GM18498 (cell line): ENCODE results near the gene HSF4.
"Not testable (repeated sequence)": the region's sequence is repeated elsewhere in the genome, so short reads cannot be mapped to it uniquely, and the experiment has no call there.

ENCODE experiments used
- ATAC-seq: cut with Tn5 transposase; IDR thresholded peaks from one replicate; pipeline ENCODE4 v1.9.1; 2021; ENCODE audit warnings: mild to moderate bottlenecking, moderate library complexity; ENCODE audit not compliant: unreplicated experiment

HSF4 gene, protein sequence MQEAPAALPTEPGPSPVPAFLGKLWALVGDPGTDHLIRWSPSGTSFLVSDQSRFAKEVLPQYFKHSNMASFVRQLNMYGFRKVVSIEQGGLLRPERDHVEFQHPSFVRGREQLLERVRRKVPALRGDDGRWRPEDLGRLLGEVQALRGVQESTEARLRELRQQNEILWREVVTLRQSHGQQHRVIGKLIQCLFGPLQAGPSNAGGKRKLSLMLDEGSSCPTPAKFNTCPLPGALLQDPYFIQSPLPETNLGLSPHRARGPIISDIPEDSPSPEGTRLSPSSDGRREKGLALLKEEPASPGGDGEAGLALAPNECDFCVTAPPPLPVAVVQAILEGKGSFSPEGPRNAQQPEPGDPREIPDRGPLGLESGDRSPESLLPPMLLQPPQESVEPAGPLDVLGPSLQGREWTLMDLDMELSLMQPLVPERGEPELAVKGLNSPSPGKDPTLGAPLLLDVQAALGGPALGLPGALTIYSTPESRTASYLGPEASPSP

DNA sequence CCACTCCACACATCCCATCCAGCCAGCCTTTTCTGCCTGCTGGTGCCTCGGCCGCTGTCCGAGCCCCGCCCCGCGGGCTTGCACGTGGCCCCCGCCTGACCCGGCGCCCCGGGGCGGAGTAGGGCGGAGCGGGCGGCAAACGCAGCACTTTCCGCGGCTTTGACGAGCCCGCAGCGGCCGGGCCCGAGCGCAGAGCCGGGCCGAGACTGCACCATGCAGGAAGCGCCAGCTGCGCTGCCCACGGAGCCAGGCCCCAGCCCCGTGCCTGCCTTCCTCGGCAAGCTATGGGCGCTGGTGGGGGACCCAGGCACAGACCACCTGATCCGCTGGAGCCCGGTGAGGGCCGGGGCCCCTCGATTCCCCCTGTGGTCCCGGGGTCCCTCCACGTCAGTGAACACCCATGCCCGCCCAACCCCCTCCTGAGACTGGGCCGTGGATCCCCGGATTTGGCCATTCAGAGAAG is at the start of gene HSF4:
Gene HSF4, plus strand, starts transcription at position 147 of the 463 bp plus-strand sequence. Its CDS starts 67 bp downstream, at position 214.
- no peak for ATAC-seq

DNA sequence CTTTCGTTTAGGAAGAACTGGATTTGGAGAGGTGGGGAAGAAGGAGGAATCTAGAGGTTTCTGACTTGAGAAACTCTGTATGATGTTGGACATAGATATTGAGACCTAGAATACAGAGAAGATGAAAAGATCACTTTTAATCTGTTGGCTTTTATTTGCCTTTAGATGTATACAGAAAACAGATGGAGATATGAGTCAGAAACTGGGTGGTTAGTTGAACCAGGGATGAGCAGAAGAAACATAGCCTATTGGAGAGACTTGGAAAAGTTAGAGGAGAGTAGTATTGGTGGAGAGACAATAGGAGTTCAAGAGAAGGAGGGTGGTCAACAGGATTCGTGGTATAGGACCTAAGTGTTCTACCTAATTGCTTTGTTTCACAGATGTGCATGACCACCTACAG is 49.8 kb upstream of the HSF4 start:
- ATAC-seq: no peak

DNA sequence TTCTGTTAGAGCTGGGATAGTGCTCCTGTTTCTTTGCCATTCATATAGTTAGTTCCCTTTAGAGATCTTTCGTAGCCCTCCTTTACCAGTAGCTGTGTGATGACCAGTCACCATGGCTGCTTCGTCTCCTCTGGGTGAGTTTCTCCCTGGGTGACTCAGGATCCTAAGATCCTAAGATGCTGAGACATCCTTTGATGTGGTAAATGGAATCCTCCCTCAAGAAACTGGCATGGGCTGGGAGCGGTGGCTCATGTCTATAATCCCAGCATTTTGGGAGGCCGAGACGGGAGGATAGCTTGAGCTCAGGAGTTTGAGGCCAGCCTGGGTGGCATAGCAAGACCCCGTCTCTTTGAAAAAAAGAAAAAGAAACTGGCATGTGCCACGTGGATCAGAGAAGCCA is 48.9 kb upstream of the HSF4 start:
- no peak for ATAC-seq

DNA sequence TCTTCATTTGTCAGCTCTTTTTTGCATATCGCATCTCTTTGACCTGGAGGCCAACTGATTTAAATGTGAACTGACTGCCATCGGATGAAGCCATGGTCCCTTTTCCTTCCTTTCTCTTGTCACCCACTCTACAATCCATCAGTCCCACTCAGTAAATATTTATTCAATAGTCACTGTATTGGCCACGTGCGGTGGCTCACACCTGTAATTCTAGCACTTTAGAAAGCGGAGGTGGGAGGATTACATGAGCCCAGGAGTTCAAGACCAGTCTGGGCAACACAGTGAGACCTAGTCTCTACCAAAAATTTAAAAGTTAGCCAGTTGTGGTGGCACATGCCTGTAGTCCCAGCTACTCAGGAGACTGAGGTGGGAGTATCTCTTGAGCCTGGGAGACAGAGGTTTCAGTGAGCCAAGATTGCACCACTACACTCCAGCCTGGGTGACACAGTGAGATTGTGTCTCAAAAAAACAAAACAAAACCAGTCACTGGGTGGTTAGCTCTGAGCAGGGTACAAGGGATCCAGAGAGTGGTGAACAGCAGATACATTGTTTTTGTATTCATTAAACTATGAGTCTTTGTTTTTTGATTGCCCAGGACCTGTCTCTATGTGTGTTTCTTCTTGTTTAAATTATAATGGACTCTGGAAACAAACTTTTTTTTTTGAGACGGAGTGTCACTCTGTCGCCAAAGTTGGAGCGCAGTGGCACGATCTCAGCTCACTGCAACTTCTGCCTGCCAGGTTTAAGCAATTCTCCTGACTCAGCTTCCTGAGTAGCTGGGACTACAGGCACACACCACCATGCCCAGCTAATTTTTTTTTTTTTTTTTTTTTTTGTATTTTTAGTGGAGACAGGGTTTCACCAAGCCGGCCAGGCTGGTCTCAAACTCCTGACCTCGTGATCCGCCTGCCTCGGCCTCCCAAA is 47.9 kb upstream of the HSF4 start:
- ATAC-seq: no peak

DNA sequence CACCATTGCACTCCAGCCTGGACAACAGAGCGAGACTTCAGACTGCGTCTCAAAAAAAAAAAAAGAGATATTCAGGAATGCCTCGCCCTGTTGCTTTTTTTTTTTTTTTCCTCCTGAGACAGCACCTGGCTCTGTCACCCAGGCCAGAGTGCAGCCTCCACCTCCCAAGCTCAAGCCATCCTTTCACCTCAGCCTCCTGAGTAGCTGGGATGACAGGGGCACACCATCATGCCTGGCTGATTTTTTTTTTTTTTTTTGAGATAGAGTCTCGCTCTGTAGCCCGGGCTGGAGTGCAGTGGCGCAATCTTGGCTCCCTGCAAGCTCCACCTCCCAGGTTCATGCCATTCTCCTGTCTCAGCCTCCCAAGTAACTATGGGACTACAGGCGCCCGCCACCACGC is 46.8 kb upstream of the HSF4 start:
- no peak for ATAC-seq

DNA sequence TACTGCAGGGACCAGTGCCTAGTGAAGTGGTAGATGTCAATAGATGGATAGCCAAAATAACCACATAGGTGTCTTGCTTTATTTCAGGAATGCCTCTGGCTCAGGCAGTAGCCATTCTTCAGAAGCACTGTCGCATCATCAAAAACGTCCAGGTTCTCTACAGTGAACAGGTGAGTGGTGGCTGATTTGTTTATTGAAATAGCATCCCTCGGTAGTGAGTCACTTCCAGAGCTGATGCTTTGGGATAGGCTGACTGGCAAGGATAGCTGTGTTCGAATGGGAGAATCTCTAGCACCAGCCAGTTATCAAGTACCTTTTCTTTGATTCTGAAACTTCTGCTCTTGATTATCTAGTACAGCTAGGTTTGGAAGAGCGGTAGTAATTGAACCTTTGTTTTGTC is 44.5 kb upstream of the HSF4 start:
- ATAC-seq: no peak

DNA sequence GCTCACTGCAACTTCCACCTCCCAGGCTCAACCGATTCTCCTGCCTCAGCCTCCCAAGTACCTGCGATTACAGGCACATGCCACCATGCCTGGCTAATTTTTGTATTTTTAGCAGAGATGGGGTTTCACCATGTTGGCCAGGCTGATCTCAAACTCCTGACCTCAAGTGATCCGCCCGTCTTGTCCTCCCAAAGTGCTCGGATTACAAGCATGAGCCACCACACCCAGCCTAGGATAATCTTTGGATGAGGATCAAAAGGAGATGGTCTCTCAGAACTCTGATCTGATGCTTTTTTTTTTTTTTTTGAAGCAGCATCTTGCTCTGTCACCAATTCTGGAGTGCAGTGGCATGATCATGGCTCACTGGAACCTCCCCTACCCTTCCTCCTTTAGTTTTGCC is 41.7 kb upstream of the HSF4 start:
- ATAC-seq: not testable (repeated sequence)

DNA sequence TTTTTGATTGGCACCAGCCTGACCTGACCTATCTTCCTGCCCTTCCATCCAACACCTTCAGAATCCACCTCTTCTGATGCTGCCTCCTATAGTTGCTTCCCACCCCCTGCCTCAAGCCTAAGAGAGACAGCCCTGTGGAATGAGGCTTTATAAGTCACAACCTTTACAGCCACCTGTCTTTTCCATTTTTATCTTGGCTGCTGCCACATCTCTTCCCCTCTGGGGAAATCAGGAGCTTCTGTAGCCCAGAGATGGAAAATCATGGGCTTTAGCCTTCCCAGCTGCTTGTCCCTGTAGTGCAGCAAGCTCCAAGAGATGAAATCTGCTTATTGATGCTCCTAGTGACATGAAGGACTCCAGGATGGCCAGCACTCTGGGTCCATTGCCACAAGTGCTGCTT is 36.1 kb upstream of the HSF4 start:
- no peak for ATAC-seq

DNA sequence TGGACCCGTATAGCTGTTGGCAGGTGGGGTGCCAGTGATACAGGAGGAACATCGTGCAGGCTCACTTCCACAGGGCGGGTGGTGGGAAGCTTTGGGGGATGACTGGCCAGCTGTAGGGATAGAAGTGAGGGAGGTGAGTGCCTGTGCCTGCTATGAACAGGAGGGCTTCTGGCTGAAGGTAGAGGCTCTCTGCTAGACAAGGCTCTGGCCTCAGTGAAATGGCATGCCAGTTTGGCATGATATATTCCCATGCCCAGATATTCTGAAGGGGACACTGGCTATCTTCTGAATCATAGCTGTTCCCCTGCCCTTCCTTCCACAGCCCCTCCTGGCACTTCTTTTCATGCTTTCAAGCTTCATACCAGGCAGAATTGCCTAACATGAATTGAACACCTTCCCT is 35.7 kb upstream of the HSF4 start:
- no peak for ATAC-seq

DNA sequence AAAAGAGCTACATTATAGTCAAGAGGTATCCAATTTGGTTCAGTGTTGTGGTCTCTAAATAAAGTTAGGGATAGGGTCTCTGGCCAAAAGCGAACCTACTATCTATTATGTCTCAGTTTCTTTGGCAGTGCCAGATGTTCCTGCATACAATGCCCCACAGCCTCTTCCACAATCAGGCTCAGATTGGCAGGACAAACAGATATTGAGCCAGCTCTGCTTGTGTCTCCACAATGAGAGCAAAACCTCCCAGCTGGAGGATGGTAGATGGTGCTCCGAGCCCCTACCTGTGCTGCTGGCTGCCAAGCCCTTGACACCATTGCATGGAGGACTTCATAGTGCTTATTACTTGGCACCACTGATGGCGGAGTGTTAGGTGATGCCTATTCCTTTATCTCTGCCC is 35.1 kb upstream of the HSF4 start:
- ATAC-seq: no peak

DNA sequence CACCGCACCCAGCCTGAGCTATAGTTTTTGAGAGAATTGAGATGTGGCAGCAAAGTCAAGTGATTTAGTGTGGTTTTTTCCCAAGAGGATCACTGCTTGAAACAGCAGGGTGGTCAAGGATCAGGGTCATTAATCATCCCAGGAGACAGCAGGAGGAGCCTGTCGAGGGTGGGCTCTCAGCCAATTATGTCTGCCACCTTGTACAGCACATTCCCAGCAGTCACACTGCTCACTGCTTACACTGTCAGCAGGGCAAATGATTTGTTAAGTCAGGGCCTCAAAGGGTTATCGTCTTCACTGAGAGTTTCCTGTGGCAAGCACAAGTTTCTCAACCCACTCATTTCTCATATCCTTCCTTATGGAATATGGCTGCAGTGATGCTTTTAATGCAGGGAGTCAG is 26.9 kb upstream of the HSF4 start:
- ATAC-seq: no peak

DNA sequence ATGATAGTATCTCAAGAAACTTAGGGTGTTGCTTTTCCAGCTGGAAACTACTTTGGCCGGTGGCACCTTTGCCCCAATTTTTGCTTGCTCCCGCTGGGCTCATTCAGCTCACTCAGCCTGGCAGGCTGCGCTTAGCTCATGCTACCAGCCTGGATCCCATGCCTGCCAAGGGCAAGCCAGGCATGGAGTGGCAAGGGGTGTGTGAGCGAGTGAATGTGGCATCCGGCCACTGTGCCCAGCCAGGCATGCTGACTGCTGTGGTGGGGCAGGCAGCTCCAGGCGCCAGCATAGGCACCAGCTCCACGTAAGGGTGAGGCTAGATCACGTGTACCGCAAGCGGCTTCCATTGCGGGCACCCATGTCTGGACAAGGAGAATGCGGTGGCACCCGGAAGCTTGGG is 23.2 kb upstream of the HSF4 start:
- ATAC-seq: no peak

DNA sequence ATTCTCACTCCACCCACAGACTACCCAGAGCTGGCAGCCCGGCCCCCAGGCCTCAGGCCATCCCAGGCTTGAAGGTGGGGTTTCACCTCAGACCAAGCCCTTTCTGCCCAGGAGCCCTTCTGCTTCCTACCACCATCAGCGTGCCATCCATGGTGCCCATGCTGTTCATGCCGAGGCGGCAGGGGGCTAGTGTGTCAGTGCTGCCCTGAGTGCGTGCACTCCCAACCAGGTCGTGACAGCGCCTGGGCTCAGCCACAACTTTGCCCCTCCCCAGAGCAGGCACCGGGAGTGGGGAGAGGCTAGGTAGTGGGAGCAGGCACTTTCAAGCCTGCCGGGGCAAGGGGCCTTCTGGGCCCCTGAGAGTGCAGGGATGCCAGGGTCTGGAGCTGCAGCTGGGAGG is 22.2 kb upstream of the HSF4 start:
- ATAC-seq: no peak

DNA sequence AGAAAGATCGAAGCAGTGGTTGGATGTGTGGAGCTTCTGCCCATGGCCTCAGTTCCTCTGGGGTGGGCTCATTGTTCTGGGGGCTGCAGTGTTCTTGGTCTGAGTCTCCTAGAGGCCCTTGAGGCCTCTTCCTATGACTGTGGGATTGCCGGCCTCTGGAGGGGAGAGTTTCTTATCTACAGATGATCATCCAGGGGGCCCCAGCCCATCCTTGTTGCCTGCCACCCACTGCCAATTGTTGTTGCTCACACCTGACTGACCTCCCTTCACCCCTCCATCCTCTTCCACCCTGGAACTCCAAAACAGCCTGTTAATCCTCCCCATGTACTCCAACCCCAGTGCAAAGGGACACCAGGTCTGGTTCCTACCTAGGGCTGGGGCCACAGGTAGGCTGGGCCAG is 19.6 kb upstream of the HSF4 start:
- ATAC-seq: no peak

DNA sequence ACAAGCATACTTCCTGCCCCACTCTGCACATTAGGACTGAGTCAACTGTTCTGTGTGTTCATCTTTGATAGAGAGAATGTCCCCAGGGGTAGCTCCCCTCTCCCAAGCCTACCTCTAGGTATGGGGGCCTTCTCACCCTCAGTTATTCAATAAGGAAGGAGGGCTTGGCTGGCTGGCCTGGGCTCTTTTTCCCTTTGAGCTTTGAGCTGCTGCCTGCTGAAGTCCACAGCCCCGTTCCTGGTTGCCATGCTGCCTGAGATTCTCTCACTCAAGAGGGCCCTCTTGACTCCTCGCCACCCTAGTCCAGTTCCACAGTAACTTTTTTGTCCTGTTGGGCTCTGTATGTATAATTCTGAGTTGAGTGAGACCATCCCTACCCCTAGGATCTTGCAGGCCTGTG is 18.8 kb upstream of the HSF4 start:
- ATAC-seq: no peak

DNA sequence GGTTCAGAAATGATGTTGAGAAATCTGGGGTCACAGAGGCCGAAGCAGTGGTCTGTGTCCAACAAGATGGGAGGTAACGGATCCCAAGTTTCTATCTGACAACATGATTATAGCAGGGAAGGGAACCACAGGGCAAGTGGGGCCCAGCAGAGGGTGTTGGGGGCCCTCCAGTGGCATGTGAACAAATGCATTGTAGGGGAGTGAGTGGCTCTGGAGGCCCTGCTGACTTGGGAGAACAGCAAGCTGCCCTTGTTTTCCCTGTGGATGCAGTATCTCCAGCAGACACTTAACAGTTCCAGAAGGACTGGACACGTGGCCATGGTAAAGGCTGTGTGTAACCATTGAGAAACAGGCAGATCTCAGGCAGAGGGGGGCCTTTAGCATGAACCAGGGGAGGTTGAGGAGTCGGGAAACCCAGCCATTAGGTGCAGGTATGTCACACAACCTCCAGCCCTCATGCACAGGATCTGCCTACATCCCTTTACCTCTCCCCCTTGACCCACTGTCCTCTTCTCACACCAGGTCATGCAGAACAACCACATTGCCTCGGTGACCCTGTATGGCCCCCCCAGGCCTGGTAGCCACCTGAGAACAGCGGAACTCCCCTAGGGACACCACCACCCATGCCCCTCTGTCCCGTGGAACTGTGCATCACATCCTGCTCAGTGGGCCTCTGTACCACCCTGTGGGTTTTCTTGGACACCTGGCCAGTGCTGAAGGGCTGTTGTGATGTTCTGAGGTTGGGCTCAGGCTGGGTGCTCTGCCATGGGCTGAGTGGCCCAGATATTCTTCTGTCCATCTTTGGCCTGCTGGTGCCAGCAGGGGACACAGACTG is 17.8 kb upstream of the HSF4 start:
- no peak for ATAC-seq

DNA sequence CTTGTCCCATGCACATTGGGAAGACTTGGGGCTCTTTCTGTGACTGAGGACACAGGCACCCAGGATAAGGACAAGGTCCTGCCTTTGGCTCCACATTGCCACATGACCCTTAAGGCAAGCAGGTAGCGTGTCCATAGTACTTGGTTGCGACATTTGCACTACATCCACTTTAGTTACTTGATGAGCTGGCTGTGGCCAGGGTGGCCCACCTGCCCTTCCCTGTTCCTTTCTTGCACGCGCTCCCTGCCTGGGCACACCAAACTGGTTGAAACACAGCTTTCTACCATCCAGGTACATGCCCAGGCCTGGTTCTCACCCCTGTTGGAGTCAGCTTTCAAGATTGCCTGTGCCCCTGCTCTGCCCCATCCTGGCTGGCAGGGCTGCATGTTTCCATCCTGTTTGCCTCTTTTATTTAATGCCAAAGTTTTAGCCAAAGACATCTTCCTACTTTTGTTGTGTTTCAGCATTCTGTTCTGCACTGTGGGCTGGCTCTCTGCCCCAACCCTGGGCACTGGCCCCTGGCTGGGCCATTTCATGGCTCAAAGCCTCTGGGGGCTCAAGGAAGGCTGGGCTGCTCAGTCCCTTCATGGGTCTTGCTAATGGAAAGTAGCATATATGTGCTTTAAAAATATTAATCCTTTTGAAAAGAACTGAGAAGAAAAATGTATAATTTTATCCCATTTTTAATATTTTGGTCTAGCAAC is 17.0 kb upstream of the HSF4 start:
- ATAC-seq: no peak

DNA sequence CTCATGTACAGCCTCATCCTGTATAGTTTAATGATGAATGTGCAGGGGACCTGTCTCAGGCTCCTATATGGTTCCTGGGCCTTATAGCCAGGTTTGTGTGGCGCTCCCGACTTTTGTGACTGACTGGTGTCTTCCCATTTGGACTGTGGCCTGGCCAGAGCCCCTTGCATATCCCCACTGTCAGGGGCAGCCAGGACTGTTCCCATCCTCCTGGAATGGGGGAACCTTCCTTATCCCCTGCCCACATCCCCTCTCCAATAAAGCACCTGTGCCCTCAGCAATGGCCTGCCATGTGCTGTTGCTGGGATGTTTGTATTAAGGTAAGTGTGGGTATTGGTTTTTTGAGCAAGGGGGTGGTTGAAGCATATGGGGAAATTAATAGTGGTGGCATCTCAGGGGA is 16.3 kb upstream of the HSF4 start:
- ATAC-seq: no peak

DNA sequence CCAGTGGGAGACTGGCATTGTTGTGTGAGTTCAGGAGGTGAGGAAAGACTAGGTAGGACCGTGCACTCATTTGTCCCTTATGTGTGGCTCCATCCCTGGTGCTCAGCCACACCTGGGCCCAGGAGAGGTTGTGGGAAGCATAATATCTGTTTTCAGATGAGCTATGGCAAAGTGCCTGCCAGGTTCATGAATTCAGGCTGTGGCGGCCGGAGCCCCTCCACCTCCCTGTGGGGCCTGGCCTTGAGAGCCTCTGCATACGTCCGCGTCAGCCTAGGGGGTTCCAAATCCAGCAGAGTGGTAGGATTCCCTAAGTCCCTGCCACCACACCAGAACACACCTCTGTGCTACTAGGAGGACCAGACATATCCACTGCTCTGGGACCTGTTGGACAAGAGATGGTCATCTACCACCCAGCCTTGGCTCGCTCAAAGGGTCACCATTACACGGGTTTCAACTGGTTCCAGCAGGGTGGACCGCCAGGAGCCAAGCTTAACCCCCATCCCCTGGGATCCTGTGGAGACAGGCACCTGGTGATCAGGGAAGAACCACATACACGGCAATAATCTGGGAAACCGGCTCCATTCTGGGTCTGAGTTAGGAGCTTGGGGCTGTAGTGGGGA is 15.8 kb upstream of the HSF4 start:
- no peak for ATAC-seq
